Gastrocnemius medialis (tissue), 4 donors: ENCODE data around the gene LGMN.

Experiments
- CTCF ChIP-seq, 5 experiments: fragments of 450-650 bp in 3 of 5; fragments of 200-600 bp in 2 of 5; sonication (generic) in 2 of 5; IDR thresholded peaks in 4 of 5; conservative IDR thresholded peaks in 1 of 5; 1 replicate in 4 of 5; 2 replicates in 1 of 5; pipeline ENCODE4 v1.5.1; 2016 to 2019; ENCODE audit warnings: antibody characterized with exemption in 5 of 5, mild to moderate bottlenecking in 3 of 5, moderate library complexity in 3 of 5
- POLR2A ChIP-seq, 2 donors: fragments of 450-650 bp; IDR thresholded peaks; one replicate each; pipeline ENCODE4 v1.6.1; 2017; ENCODE audit warnings: antibody characterized with exemption in 2 of 2, mild to moderate bottlenecking in 2 of 2, moderate library complexity in 2 of 2

- TF ChIP-seq CTCF (IDR thresholded peaks at IDR 0.05 in 4 of 5, conservative IDR thresholded peaks at IDR 0.05 in 1 of 5) (no peak), POLR2A (IDR thresholded peaks at IDR 0.05) (no peak)
Measured at GRCh38 chr14:92794961-92795360, 46.5 kb upstream of the LGMN start.
